Lung (tissue), 12 donors: Measurements from ENCODE around the gene LPCAT1. TPM values are rescaled to one million over a fixed set of nuclear protein-coding genes. Genes with fewer than 3 reads are reported as not detected.

Experiments used
- ATAC-seq: fragments of 200-7000 bp; cut with Tn5 transposase; one replicate; pipeline ENCODE4 v1.9.1; 2020; ENCODE audit warnings: moderate number of reproducible peaks; ENCODE audit not compliant: insufficient read depth, low FRiP score
- DNase-seq, 3 donors: peaks; one replicate each; pipeline ENCODE4 v3.0.0-alpha.2; 2013 to 2017
- H3K27ac ChIP-seq, 2 donors: one replicate each; pipeline ENCODE4 v1.5.1; 2013; ENCODE audit warnings: mild to moderate bottlenecking in 2 of 2, moderate library complexity in 2 of 2, control low read depth in 1 of 2, inconsistent platforms in 1 of 2, low read depth in 1 of 2, low read length in 1 of 2
- H3K27me3 ChIP-seq, 3 donors: one replicate each; pipeline ENCODE4 v1.5.1; 2013; ENCODE audit warnings: low read length in 2 of 3; ENCODE audit not compliant: control insufficient read depth in 3 of 3, insufficient read depth in 3 of 3
- H3K36me3 ChIP-seq, 4 donors: one replicate each; pipeline ENCODE4 v1.5.1; 2013; ENCODE audit warnings: low read length in 4 of 4, mild to moderate bottlenecking in 1 of 4, moderate library complexity in 1 of 4; ENCODE audit not compliant: control insufficient read depth in 4 of 4, insufficient read depth in 4 of 4
- H3K4me1 ChIP-seq, 5 donors: one replicate each; pipeline ENCODE4 v1.5.1; 2013; ENCODE audit warnings: low read length in 5 of 5, mild to moderate bottlenecking in 2 of 5, moderate library complexity in 1 of 5; ENCODE audit not compliant: control insufficient read depth in 5 of 5, insufficient read depth in 5 of 5
- H3K4me3 ChIP-seq: one replicate; pipeline ENCODE4 v1.5.1; 2013; ENCODE audit warnings: mild to moderate bottlenecking, control low read depth, moderate library complexity
- H3K9ac ChIP-seq, 2 donors: one replicate each; pipeline ENCODE4 v1.5.1; 2013; ENCODE audit warnings: low read length in 2 of 2, control low read depth in 1 of 2; ENCODE audit not compliant: insufficient read depth in 1 of 2
- H3K9me3 ChIP-seq, 4 donors: one replicate each; pipeline ENCODE4 v1.5.1; 2013; ENCODE audit warnings: low read length in 3 of 4, mild to moderate bottlenecking in 1 of 4, moderate library complexity in 1 of 4; ENCODE audit not compliant: control insufficient read depth in 4 of 4, insufficient read depth in 3 of 4
- WGBS, 2 donors: extraction: QIAGEN DNeasy Blood & Tissue Kit; methylation state at CpG; one replicate each; pipeline ENCODE4 v1.1.7; 2013; 5-methylcytosine and 5-hydroxymethylcytosine counted together
- polyA plus RNA-seq, 2 donors: library from polyadenylated mRNA; stranded (reverse); fragments of 200-250 nt; gene quantifications; one replicate each; pipeline ENCODE4 v1.2.1, GENCODE V29; 2013
- total RNA-seq, 2 donors: library from RNA; depleted of rRNA in 1 of 2; stranded (reverse); fragments of >200 nt in 1 of 2; gene quantifications; one replicate each; pipeline ENCODE4 v1.2.1, GENCODE V29; 2014 to 2021
- TF ChIP-seq, protein P1 (sequence below): IDR thresholded peaks from 2 replicates; pipeline ENCODE4 v1.5.1; 2012; ENCODE audit warnings: mild to moderate bottlenecking; ENCODE audit errors: control extremely low read depth, extremely low read depth
- donor health status: control.
- donor health status: control.
- donor health status: Bipolar disorder and iron deficiency.
- donor health status: healthy.
- donor health status: DM: yes; HTN: yes; CAD: no.

LPCAT1 gene
- total and polyA plus RNA-seq, 4 donors, result 198 to 669 (median 443) TPM

DNA sequence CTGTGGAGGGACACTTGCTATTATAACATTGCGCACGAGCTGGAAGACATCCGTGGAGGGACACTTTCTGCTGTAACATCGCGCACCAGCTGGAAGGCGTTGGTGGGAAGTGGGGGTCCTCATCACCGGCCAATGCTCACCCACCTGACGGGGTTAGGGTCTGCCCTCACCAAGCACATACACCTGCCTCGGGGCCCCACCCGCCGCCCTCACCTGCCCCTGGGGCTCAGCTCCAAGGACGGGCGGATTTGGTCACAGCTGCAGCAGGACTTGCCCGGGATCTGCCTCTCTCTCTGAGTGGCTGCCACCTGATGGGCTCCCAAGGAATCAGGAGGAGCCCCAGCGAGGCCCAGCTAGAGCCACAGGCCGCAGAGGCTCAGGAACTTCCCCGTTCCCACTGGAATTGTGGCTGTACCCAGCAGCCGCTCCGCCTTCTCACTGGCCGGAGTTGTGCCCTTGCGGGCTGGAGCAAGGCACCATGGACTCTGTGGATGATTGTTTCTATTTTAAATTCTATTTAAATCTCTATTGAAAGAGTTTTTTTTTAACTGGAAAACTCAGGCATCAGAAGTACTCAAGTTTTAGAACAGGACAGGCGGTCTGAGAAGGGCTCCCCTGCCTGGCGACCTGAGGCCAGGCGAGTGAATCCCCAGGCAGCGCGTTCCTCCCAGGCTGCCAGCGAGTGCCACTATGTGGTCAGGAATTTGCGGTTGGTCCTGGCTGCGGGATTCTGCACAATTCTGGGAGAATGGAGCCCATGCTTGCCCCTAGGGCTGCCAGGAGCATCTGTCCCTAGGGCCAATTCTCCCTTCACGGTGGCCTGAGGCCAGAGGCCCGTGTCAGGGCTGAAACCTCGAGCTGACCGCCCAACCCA is 39.7 kb downstream of the LPCAT1 start:
- H3K36me3 ChIP-seq, result peaks cover 0 to 59% (median 25%) of the 10 kb centered on the region in 4 donors
- ATAC-seq (no peak), DNase-seq (no peak)
- H3K4me3 ChIP-seq, result no peak overlapping the region
- no peak overlapping the region for H3K27ac ChIP-seq
- no peak overlapping the region for H3K9ac ChIP-seq
- no peaks in the 10 kb centered on the region for H3K4me1 ChIP-seq
- WGBS, 2 donors, result 94% methylated on average over 33 of the region's 33 CpGs
- TF ChIP-seq, protein P1, sequence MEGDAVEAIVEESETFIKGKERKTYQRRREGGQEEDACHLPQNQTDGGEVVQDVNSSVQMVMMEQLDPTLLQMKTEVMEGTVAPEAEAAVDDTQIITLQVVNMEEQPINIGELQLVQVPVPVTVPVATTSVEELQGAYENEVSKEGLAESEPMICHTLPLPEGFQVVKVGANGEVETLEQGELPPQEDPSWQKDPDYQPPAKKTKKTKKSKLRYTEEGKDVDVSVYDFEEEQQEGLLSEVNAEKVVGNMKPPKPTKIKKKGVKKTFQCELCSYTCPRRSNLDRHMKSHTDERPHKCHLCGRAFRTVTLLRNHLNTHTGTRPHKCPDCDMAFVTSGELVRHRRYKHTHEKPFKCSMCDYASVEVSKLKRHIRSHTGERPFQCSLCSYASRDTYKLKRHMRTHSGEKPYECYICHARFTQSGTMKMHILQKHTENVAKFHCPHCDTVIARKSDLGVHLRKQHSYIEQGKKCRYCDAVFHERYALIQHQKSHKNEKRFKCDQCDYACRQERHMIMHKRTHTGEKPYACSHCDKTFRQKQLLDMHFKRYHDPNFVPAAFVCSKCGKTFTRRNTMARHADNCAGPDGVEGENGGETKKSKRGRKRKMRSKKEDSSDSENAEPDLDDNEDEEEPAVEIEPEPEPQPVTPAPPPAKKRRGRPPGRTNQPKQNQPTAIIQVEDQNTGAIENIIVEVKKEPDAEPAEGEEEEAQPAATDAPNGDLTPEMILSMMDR, result no peak
- no peaks in the 10 kb centered on the region for H3K27me3 ChIP-seq
- H3K9me3 ChIP-seq, result peaks cover 0 to 2% (median 0%) of the 10 kb centered on the region in 4 donors

DNA sequence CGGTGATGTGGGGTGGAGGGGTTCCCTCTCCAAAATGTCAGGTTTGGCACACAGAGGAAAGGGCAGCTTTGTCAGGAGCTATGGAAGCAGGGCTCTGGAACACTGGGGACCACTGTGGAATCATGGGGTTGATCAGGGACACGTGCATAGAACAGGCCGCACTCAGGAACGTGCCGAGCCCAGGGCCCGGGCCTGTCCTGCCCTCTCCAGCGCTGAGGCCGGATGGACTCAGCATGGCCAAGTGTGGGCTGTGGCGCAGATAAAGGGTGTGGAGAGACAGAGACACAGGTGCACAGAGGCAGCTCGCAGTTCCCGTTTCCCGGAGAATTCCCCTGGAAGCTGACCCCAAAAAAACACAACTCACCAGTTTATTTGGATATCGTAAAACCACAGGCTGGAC is 40.7 kb downstream of the LPCAT1 start:
- Histone ChIP-seq H3K9ac (no peak overlapping the region), H3K4me3 (no peak overlapping the region), H3K27ac (no peak overlapping the region), H3K36me3 (peaks cover 0 to 61% (median 24%) of the 10 kb centered on the region in 4 donors), H3K27me3 (no peaks in the 10 kb centered on the region), H3K4me1 (no peaks in the 10 kb centered on the region), H3K9me3 (peaks cover 0 to 2% (median 0%) of the 10 kb centered on the region in 4 donors)
- WGBS, 2 donors, result 95% methylated on average over 13 of the region's 13 CpGs
- no peak for DNase-seq
- TF ChIP-seq, protein P1, result no peak
- no peak for ATAC-seq

DNA sequence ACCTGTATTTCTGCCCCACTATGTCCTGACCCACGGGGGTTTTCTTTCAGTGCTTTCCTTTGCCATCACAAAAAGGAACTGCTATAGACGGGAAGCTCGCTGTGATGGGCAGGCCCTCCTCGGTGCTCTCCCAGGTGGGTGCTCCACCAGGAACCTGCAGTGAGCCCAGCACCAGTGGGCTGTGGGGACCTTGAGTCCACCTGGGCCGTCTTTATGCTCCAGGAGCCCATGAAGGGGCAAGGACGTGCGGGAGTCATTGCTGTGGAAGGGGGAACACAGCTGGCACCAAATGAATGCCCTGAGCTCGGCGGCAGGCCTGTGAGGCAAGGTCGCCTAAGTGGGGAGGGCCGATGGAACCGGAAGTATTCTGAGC is 41.8 kb downstream of the LPCAT1 start:
- DNase-seq, result no peak
- WGBS, 2 donors, result 66 to 84% methylated on average over 12 of the region's 12 CpGs
- Histone ChIP-seq H3K36me3 (peaks cover 0 to 56% (median 18%) of the 10 kb centered on the region in 4 donors), H3K27me3 (no peaks in the 10 kb centered on the region), H3K4me1 (peaks cover 0 to 1% (median 0%) of the 10 kb centered on the region in 5 donors), H3K9ac (no peak overlapping the region), H3K9me3 (peaks cover 0 to 2% (median 0%) of the 10 kb centered on the region in 4 donors), H3K4me3 (no peak overlapping the region), H3K27ac (no peak overlapping the region)
- TF ChIP-seq, protein P1, result no peak
- ATAC-seq, result no peak
